GM06990 (cell line): ENCODE measurements around the gene STK4.

Experiments
- DNase-seq: peaks from one replicate; pipeline ENCODE4 v3.0.0-alpha.2; 2011; ENCODE audit not compliant: insufficient read length; ENCODE audit errors: extremely low read depth
- H3K27me3 ChIP-seq: replicated peaks from 2 replicates; pipeline ENCODE4 v1.6.0; 2011; ENCODE audit warnings: low read length; ENCODE audit not compliant: control insufficient read depth, insufficient read depth
- H3K36me3 ChIP-seq: 2 replicates; pipeline ENCODE4 v1.5.1; 2011; ENCODE audit warnings: low read length; ENCODE audit not compliant: control insufficient read depth, insufficient read depth
- H3K4me3 ChIP-seq: replicated peaks from 2 replicates; pipeline ENCODE4 v1.5.1; 2011; ENCODE audit warnings: low read depth, mild to moderate bottlenecking, control low read depth, low read length
- CTCF ChIP-seq: IDR thresholded peaks from 2 replicates; pipeline ENCODE4 v1.5.1; 2011; ENCODE audit warnings: low read length, control low read depth, mild to moderate bottlenecking, inconsistent platforms; ENCODE audit not compliant: insufficient read depth, poor library complexity, severe bottlenecking

Gene STK4

GRCh38 chr20:45039475-45039820 lies 73.1 kb downstream of the STK4 start:
- H3K27me3 ChIP-seq: no peaks in the 10 kb centered on the region
- DNase-seq: no peak
- no peak overlapping the region for H3K4me3 ChIP-seq
- peaks cover 2% of the 10 kb centered on the region for H3K36me3 ChIP-seq
- no peak for TF ChIP-seq CTCF

GRCh38 chr20:45041464-45042337 lies 75.4 kb downstream of the STK4 start:
- no peak overlapping the region for H3K4me3 ChIP-seq
- DNase-seq: no peak
- peaks cover 4% of the 10 kb centered on the region for H3K36me3 ChIP-seq

GRCh38 chr20:45042978-45043377 lies 76.7 kb downstream of the STK4 start:
- TF ChIP-seq CTCF: no peak
- H3K36me3 ChIP-seq: peaks cover 2% of the 10 kb centered on the region
- no peak for DNase-seq
- no peak overlapping the region for H3K4me3 ChIP-seq
- no peaks in the 10 kb centered on the region for H3K27me3 ChIP-seq

More at GRCh38 chr20:45041464-45042337, 75.4 kb downstream of the STK4 start:
- no peaks in the 10 kb centered on the region for H3K27me3 ChIP-seq
- TF ChIP-seq CTCF: no peak

- H3K36me3 ChIP-seq: peaks cover 2% of the 10 kb centered on the region
- DNase-seq: no peak
- no peak overlapping the region for H3K4me3 ChIP-seq
- H3K27me3 ChIP-seq: no peaks in the 10 kb centered on the region
- peak; percentile 75 for TF ChIP-seq CTCF
These were observed 77.8 kb downstream of the STK4 start for GRCh38 chr20:45044084-45044573.

GRCh38 chr20:45044601-45045000 lies 78.3 kb downstream of the STK4 start:
- Histone ChIP-seq H3K27me3 (no peaks in the 10 kb centered on the region), H3K4me3 (no peak overlapping the region), H3K36me3 (peaks cover 2% of the 10 kb centered on the region)
- no peak for TF ChIP-seq CTCF
- DNase-seq: no peak
